GM19468 (cell line): ENCODE measurements around the gene SPDL1.
A peak's percentile ranks its signal among the peaks of the same experiment; 100 is the strongest.

Experiments used
- ATAC-seq: cut with Tn5 transposase; IDR thresholded peaks from one replicate; pipeline ENCODE4 v1.9.1; 2021; ENCODE audit warnings: mild to moderate bottlenecking, moderate library complexity, moderate number of reproducible peaks; ENCODE audit not compliant: unreplicated experiment; ENCODE audit errors: extremely low read depth

SPDL1 gene

DNA sequence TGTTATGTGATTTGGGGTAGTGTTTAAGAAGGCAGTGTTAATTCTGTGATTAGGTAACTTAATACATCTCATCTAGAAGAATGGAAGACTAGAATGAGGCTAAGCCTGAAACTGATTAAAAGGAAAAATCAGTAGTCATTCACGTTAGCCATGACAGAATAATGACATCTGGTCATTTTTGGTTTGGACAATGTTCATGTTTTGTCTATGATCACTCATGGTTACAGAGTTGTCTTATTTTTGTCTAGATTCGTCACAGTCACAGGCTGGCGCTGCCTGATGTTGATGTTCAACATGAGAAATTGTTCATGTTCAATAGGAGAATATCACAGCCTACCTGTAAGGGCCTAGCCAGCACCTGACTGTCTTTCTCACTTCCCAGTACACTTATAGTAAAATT lies 44.0 kb downstream of the SPDL1 start:
- no peak for ATAC-seq

DNA sequence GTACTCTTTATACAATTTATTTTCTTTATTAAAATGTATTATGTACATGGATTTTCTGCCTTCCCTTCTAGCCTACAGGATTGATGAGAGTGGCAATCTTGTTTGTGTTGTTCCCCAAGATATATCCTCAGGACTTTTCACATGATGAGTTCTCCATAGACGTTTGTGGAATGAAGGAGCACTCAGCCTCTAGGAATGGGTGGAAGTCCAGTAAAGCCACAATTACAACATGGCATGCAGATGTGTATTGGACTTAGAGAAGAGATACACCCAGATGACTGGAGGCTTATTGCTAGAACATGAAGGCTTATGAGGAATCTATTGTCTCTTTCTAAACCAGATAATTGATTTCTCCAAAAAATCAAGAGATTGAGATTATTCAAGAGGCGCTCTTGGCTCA lies 45.3 kb downstream of the SPDL1 start:
- no peak for ATAC-seq

DNA sequence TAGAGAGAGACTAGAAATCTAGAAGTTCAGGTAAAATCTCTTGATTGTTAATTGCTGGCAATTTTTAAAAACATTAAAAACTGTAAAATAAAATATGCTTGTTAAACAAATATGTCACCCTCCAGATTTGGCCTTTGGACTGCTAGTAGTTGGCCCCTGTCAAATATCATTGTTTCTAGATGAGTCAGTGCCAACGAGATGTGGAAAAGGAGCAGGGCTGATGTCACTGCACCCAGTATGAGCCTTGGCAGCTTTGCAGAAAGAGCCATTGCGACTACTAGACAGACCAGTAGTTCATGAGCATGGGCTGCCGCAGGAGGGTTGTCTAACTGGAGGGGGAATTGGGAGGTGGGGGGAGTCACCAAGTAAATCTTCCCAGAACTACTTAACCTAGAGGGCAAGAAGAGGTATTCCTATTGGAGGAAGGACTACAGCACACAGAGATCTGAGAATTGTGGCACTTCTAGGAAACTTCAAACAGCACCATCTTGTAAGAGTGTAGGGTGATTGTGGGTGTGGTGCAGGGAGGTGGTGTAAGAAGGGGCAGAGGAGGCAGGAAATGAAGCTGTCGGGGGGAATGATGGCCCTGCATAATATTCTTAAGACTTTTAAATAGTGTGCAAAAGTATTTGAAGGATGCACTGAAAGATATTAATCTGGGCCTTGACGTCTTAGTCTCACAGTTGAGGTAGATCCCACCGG lies 46.4 kb downstream of the SPDL1 start:
- no peak for ATAC-seq

DNA sequence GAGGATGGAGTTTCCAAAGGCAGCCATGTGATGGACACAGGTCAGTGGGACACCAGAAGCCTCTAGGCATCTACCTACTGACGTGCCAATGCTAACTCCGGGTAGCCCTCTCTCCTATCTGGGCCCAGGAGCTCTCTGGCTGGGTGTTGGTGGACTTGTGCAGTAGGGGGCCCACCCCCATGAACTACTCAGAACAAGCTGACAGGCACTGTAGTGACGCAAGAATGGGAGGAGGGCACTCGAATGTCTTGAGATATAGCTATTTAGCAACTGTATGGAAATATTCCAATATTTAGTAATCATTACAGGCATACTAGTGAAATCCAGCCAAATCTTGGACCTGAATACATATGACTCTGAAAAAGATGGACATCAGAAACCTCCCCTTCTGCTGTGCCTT lies 47.8 kb downstream of the SPDL1 start:
- no peak for ATAC-seq

DNA sequence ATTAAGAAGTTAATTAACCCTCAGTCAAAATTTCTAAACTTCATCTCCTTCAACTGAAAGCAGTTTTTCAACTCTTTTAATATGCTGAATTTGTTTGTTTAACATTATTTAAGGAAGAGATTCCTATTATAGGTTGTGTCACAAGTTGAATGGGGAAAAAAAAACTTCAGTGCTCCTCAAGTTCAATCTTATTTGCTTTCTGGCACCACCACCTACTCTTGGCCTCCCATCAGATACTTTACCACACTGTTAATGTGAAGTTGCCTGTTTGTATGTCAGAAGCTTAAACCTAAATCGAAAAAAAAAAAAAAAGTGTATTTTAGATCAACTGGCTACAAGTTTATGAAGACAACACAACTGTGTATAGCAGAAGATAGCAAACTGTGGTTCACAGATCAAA lies 49.4 kb downstream of the SPDL1 start:
- no peak for ATAC-seq

DNA sequence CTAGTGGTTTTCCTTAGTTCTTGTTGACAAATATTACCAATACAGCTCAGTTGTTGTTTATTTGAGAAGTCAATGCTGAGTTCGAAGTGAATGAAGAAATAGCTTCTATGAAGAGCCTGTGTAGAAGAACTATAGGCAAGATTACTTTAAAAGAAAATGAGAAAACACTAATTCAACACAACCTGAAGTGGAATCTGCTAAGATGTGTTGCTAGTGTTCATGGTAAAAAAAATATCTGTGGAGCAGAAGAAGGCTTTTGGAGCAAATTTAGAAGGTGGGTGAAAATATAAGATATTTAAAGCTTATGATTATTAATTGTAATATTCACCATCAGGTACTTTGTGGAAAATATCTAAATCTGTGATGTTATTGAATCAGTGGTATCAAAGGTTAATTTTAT lies 51.0 kb downstream of the SPDL1 start:
- no peak for ATAC-seq

DNA sequence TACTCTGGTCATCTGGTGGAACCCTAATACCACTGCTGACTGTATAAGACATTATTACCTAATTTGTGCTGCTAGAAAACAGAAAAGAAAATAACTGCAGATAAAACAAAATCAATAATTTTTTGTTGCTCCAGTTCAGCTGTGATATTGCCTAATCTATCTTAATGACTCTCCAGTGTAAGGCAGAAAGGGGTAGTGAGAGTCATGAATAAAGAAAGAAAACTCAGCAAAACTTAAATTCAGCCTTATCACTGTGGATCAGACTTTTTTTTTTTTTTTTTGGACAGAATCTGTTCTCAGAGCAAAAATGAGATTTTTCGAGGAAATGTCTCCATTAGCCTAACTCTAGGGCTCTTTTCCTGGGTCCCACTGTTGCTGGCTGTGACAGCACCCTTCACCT lies 52.4 kb downstream of the SPDL1 start:
- ATAC-seq, result no peak

DNA sequence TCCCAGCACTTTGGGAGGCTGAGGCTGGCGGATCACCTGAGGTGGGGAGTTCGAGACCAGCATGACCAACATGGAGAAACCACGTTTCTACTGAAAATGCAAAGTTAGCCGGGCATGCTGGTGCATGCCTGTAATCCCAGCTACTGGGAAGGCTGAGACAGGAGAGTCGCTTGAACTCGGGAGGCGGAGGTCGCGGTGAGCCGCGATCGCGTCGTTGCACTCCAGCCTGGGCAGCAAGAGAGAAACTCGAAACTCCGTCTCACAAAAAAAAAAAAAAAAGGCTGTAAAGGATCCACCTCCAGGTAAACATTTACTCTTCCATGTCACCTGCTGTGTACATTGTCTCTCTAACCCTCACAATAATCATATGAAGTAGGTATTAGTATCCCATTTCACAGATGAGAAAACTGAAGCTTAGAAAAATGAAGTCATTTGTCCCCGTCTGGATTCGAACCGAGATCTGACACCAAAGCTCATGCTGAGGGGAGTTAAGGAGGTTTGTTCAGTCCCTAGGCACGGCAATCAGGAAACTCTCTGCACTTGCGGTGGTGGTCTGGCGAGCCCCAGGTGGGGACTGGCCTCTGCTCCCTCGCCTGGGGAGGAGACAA lies 53.0 kb downstream of the SPDL1 start:
- no peak for ATAC-seq

DNA sequence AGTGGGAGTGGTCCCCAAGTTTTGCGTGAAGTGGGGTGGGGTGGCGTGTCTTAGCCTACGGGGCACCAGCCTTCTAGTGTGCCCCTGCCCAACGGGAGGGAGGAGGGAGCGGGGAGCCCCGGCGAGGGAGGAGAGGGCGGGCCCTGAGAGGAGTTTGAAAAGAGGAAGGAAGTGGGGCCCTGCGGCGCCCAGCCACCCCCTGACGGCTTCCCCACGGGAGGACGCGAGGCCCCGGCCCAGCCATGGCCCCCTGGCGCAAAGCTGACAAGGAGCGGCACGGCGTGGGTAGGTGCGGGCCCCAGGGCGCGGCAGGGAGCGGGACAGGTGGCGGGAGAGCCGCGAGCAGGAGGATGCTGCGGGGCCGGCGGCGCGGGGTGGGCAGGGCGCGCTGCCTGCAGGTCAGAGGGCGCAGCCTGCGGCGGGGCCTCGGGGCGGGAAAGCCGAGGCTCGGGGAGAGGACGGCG lies 53.5 kb downstream of the SPDL1 start, which contains the start of gene DOCK2:
Gene DOCK2 (plus strand): TSS at position 191 of the 464 bp plus-strand sequence. CDS start 52 bp downstream, at position 243.
- peak; percentile 94 for ATAC-seq

DNA sequence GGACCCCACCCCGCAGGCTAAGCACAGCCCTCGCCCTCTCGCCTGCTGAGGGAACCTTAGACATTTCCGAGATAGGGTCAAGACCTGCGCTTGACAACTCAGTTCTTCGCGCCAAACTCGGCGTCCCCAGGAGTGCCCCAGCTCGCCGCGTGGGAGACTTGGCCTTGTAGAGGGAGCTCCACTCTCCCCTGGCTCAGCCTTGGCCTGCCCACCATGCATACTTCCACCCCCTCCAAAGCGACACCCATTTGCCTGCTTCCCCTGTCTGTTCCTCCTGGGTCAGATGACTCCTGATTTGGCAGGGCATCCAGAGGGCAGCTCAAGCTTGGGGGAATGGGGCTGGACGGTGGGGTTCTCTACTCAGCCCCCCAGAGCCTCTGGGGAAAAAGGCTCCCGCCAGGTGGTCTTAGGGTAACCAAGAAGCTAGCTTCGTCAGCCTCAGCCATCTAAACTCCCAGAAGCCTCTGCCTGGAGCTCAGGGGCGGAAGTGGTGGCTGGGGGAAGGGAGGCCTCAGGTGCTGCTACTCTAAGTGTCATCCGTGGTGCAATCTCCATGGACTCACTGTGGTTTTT lies 54.1 kb downstream of the SPDL1 start:
- no peak for ATAC-seq

DNA sequence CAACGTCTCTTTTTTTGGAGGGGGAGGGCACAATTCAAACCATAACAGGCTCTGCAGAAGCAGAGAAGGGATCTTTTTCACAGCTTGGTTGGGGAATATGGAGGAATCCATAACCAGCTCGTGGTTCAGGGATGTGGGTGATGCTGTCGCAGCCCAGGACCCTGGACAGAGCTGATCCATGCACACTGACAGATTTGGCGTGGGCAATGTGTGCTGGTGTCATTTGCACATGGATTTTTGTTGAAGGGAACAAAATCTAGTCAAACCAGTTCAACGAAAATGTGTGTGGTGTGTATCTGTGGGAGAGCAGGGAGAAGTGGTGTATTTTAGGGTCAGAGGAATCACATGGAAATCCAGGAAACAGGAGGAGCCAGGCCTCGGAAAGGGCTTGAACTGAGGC lies 57.7 kb downstream of the SPDL1 start:
- ATAC-seq, result no peak

DNA sequence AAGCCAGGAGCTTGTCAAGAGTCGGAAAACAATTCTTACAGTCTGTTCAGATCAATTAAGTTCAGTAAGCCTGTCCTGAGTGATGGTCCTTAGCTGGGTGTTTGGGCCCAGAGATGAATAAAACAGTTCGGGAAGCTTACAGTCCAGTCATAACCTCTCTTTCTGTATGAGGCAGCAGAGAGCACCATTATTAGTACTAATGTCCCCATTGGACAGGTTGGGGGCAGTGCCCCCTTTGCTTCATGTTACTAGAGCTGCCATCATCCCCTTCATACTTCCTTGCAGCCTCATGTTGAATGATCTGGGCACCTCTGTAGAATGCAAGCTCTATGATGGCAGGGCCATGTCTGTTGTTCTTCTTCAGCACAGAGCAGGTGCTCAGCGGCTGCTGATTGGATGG lies 63.3 kb downstream of the SPDL1 start:
- ATAC-seq, result peak; percentile 19

DNA sequence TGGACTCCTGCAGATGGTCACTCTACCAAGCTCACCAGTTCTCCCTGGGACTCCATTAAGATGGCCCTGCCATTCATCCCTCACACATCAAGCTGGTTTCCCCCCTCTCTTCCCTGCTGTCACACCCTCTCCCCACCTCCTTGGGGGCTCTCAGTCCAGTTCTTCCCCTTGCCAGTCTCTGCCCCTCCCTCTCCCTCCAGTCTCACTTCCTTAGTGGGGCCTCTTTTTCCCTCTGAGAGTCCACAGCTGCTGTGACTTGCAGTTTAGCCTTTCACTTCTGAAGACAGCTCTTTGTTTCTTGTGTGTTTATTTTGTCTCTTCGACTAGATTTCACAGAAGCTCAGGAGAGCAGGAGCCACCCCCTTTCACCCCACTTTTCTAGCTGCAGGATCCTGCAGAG lies 64.0 kb downstream of the SPDL1 start:
- no peak for ATAC-seq

DNA sequence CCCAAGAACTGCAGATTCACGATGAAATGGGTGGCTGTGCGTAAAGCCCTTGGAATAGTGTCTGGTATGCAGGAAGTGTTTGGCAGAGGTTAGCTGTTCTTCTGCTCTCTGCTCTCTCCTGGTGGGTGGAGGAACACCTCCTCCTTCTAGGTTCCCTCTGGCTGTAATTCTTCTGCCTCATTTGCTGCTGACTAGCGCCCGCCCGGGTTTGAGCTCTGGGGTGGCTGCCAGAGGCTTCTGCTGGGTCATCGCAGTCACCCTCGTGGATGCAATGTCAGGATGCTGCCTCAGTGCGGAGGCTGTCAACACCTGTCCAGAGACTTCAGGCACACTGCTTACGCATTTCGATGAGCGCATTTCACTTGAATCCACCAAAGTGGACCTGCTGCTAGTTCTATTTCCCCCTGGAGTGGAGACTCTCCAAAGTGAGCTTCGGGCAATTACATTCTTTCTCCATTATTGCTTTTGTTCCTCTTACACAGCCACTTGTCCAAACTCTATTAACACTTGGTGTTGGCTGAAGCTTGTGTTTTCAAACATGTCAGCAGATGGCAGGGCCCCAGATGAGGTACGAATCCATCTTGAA lies 65.2 kb downstream of the SPDL1 start:
- ATAC-seq, result no peak

DNA sequence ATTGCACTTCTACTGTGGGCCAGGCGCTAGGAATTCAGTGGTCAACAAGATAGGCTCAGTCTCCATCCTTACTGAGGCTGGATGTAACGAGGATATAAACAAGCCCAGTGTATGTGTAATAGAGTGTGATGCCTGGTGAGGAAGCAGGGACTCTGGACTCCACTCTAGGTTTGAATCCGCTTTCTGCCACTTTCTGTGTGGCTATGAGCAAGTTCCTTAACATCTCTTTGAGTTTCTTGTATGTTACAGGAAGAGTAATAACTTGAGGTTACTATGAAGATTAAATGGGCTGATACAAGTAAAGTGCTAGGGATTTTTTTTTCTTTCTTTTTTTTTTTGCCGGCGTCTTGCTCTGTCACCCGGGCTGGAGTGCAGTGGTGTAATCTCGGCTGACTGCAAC lies 65.9 kb downstream of the SPDL1 start:
- no peak for ATAC-seq

DNA sequence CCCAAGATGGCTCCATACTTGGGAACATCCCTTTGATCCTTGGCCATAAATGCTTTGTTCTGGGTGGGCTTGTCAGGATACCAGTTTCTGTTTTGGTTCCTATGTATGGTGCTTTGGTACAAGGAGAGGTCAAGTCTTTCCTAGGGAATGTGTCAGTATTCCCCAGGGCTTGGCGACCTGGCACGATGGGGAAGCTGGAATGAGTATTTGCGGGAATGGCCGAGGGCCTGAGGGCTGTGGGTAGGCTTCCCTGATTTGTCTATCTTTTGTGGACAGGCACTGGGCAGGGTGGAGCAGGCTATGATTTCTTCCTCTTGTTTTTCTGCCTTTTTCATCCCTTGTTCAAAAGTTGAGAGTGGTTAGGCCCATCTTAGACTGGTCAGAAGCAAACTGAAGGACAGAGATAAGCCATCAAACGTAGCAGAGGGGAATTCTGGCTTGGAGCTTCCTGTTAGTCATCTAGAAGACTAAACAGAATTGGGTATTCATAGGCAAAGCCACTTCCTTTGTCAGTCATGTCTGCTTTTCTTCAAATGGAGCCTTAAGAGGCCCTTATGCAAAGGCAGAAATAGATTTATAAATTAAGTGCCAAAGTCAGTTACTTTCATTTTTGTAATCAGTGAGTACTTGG lies 67.2 kb downstream of the SPDL1 start:
- no peak for ATAC-seq

DNA sequence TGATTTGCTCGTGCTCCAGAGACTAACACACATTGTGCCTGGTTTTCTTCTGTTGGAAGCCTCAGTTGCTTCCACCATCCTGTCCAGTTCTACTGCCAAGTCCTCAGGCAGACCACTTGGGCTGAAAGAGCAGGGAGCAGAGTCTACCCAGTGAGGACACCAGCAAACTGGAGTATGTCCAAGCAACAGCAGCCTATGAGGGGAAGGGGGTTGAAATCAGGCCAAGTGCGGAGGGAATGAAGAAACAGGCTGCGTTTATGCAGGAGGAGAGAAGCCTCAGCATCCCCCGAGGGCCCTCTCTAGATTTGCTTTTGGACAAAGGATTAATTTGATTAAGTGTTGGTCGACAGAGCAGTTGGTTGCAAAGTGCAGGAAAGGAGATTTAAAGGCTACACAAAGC lies 68.0 kb downstream of the SPDL1 start:
- no peak for ATAC-seq

DNA sequence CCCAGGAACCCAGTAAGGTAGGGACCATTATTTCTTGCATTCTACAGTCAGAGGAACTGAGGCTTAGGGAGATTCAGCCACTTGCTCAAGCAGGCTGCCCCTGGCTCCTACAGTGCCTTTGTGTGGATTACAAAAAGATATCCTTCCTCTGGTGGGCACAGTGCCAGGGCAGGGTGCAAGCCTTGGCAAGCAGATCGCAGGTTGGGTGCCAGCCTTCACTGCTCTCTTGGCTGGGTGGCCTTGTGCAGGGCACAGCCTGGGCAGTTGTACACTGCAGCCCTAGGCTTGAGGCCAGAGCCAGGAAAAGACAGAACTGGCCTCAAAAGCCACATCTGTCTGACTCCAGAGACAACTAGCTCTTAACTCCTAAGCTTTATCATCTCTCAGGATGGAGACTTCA lies 68.5 kb downstream of the SPDL1 start:
- no peak for ATAC-seq

DNA sequence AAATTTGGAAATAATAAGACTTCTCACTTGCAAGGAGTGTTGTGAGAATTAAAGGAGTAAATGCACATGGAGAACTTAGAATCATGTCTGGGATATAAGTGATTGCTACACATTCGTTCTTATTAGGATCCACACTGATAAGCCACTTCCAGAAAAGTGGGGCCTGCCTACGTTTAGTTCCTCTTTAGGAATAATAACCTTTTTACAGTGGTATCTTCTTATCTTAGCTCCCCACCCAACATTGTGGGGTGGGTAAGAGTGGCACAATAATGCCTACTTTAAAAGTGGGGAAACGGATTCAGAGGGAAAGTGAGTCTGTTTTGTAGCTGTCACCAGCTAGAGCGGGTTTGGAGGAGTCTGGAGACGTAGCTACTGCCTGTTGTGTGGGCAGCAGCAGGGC lies 69.5 kb downstream of the SPDL1 start:
- ATAC-seq, result no peak
